GM12878 (cell line): ENCODE measurements around the gene FCAMR. TPM values are rescaled to one million over a fixed set of nuclear protein-coding genes. Genes with fewer than 3 reads are reported as not detected.

ENCODE experiments used
- ATF7 ChIP-seq: fragments of 450-650 bp; IDR thresholded peaks from 2 replicates; pipeline ENCODE4 v1.6.1; 2016; ENCODE audit warnings: low read depth, mild to moderate bottlenecking
- BHLHE40 ChIP-seq, 2 experiments: fragments of 450-650 bp in 1 of 2; IDR thresholded peaks; 2 replicates each; pipeline ENCODE4 v1.6.1; 2011 to 2017; ENCODE audit warnings: low read depth in 2 of 2, borderline replicate concordance in 1 of 2, improper control_type of control experiment in 1 of 2, low read length in 1 of 2, mild to moderate bottlenecking in 1 of 2
- CBX5 ChIP-seq: sonication (generic); IDR thresholded peaks from 2 replicates; pipeline ENCODE4 v1.6.1; 2016; ENCODE audit warnings: low read depth, moderate library complexity, mild to moderate bottlenecking, inconsistent platforms
- CHD2 ChIP-seq: IDR thresholded peaks from 2 replicates; pipeline ENCODE4 v1.6.1; 2011; ENCODE audit warnings: low read depth, low read length, improper control_type of control experiment, borderline replicate concordance
- CHD4 ChIP-seq: fragments of 200-600 bp; sonication (generic); IDR thresholded peaks from 2 replicates; pipeline ENCODE4 v1.6.1; 2016; ENCODE audit warnings: mild to moderate bottlenecking
- CREM ChIP-seq: IDR thresholded peaks from 2 replicates; pipeline ENCODE4 v1.6.1; 2014; ENCODE audit warnings: antibody characterized with exemption, low read depth
- DPF2 ChIP-seq: fragments of 450-650 bp; IDR thresholded peaks from 2 replicates; pipeline ENCODE4 v1.6.1; 2017; ENCODE audit warnings: mild to moderate bottlenecking
- IKZF1 ChIP-seq: fragments of 450-650 bp; conservative IDR thresholded peaks from 2 replicates; pipeline ENCODE4 v1.6.1; 2017; ENCODE audit warnings: antibody characterized with exemption, mild to moderate bottlenecking
- IKZF2 ChIP-seq, 2 experiments: fragments of 450-650 bp; IDR thresholded peaks; 2 replicates each; pipeline ENCODE4 v1.6.1; 2017; ENCODE audit warnings: mild to moderate bottlenecking in 2 of 2, moderate library complexity in 2 of 2
- IRF4 ChIP-seq: IDR thresholded peaks from 2 replicates; pipeline ENCODE4 v1.6.1; 2011; ENCODE audit warnings: low read depth, low read length
- KLF5 ChIP-seq: fragments of 450-650 bp; IDR thresholded peaks from 2 replicates; pipeline ENCODE4 v1.6.1; 2014; ENCODE audit warnings: mild to moderate bottlenecking; ENCODE audit not compliant: partially characterized antibody
- MTA2 ChIP-seq: fragments of 450-650 bp; IDR thresholded peaks from 2 replicates; pipeline ENCODE4 v1.6.1; 2016; ENCODE audit warnings: low read depth, mild to moderate bottlenecking, moderate library complexity
- NFIC ChIP-seq: IDR thresholded peaks from 2 replicates; pipeline ENCODE4 v1.6.1; 2012; ENCODE audit warnings: low read depth, mild to moderate bottlenecking, inconsistent platforms, low read length, moderate library complexity
- RAD21 ChIP-seq: IDR thresholded peaks from 2 replicates; pipeline ENCODE4 v1.6.1; 2011; ENCODE audit warnings: mild to moderate bottlenecking, low read depth, low read length, moderate library complexity; ENCODE audit not compliant: insufficient read depth
- RELA ChIP-seq: fragments of 450-650 bp; IDR thresholded peaks from 2 replicates; pipeline ENCODE4 v1.8.0; 2014; ENCODE audit warnings: borderline replicate concordance; ENCODE audit not compliant: partially characterized antibody
- TBL1XR1 ChIP-seq: IDR thresholded peaks from 2 replicates; pipeline ENCODE4 v1.6.1; 2012; ENCODE audit warnings: low read depth, low read length, improper control_type of control experiment
- polyA plus RNA-seq, 11 experiments: library from polyadenylated mRNA; depleted of rRNA in 4 of 11; unstranded in 6 of 11; stranded (reverse) in 5 of 11; fragments of >200 nt; fragmentation: Nextera tagmentation in 4 of 11; fragmentation: Illumina TruSeq in 1 of 11; extraction: Ambion mirVana in 4 of 11; extraction: Trizol in 1 of 11; gene quantifications; 1 replicate in 1 of 11; 2 replicates in 10 of 11; pipeline versions ENCODE4 v1.2.1 to v1.2.3, GENCODE V29; 2011 to 2016; ENCODE audit warnings: inconsistent platforms in 2 of 11, missing spikeins in 2 of 11, low read depth in 1 of 11
- total RNA-seq, 4 experiments: library from RNA; depleted of rRNA in 3 of 4; stranded (reverse); fragments of >200 nt in 3 of 4; fragmentation: Illumina TruSeq in 1 of 4; extraction: Trizol in 1 of 4; gene quantifications; 2 replicates each; pipeline versions ENCODE4 v1.2.1 to v1.2.3, GENCODE V29; 2013 to 2021
- TF ChIP-seq, protein P1 (sequence below): IDR thresholded peaks from 2 replicates; pipeline ENCODE4 v1.6.1; 2011; ENCODE audit warnings: low read depth, mild to moderate bottlenecking, low read length, moderate library complexity, borderline replicate concordance; ENCODE audit errors: extremely low read depth
- TF ChIP-seq, protein P2 (sequence below): IDR thresholded peaks from 2 replicates; pipeline ENCODE4 v1.6.1; 2011; ENCODE audit warnings: borderline replicate concordance, low read depth, mild to moderate bottlenecking, moderate library complexity, mixed read lengths, low read length; ENCODE audit not compliant: insufficient read depth; ENCODE audit errors: extremely low read length
- TF ChIP-seq, protein P3 (sequence below): fragments of 450-650 bp; IDR thresholded peaks from 2 replicates; pipeline ENCODE4 v1.6.1; 2016; ENCODE audit warnings: mild to moderate bottlenecking
- TF ChIP-seq, protein P4 (sequence below): fragments of 450-650 bp; IDR thresholded peaks from 2 replicates; pipeline ENCODE4 v1.6.1; 2014; ENCODE audit warnings: mild to moderate bottlenecking
- TF ChIP-seq, protein P5 (sequence below): fragments of 450-650 bp; IDR thresholded peaks from 2 replicates; pipeline ENCODE4 v1.6.1; 2018; ENCODE audit warnings: mild to moderate bottlenecking, low read depth, moderate library complexity; ENCODE audit not compliant: partially characterized antibody

Gene FCAMR
- total and polyA plus RNA-seq, 10 of the 15 experiments (the other 5 are each of a cell fraction or from before 2014, with no cell fraction given), result 0.04 to 0.15 (median 0.06) TPM; not detected in 3

DNA sequence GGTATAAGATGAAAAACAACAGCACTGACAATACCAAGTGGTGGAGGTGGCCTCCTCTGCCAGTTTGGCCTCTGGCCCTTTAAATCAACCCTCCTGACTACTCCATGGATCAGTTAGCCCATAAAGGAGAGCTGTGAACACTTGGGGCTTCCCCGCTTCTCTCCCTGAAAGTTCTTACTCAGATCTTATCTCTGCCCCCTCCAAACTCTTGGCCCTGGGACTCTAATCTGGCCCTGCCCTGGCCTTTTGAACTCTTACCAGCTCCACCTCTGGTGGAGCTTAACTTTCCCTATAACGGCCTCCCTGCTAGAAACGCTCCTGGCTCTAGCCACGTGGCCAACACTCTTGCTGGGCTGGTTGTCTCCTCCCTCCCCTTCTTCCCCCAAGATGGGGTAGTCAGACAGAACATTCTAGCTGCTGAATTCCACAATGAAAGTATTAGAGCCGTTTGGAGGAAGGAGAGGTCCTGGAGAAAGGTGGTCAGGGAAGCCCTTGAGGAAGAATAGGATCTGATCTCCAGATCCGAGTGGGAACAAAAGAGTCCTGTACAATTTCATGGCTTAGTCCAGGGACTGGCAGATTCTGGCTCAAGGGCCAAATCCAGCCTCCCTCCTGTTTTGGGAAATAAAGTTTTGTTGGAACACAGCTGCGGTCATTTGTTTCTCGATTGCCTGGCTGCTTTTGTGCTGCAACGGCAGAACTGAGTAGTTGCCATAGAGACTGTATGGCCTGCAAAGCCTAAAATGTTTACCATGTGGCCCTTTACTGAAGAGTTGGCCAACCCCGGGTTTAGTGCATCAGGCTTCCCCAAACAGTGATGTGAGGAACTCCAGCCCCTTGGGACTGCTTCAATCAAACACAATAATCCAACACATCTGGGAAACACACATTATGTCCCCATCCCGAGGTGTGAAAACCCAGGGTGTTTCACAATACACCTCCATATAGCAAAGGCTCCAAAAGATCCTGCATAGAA, 14.5 kb downstream of the FCAMR start (continued):
- peak; percentile 49 to 57; a peak in 3 of 4 replicates for TF ChIP-seq IKZF2 (IDR thresholded peaks at IDR 0.05)
- TF ChIP-seq DPF2, result 0 out of 2 replicates have a peak, but pooled peaks have one; percentile 36
- TF ChIP-seq RAD21, result 0 out of 2 replicates have a peak, but pooled peaks have one; percentile 2
- TF ChIP-seq, protein P1, sequence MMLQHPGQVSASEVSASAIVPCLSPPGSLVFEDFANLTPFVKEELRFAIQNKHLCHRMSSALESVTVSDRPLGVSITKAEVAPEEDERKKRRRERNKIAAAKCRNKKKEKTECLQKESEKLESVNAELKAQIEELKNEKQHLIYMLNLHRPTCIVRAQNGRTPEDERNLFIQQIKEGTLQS, result 0 out of 2 replicates have a peak, but pooled peaks have one; percentile 25
- TF ChIP-seq, protein P2, sequence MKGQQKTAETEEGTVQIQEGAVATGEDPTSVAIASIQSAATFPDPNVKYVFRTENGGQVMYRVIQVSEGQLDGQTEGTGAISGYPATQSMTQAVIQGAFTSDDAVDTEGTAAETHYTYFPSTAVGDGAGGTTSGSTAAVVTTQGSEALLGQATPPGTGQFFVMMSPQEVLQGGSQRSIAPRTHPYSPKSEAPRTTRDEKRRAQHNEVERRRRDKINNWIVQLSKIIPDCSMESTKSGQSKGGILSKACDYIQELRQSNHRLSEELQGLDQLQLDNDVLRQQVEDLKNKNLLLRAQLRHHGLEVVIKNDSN, result peak; percentile 42
- TF ChIP-seq TBL1XR1, result no peak
- TF ChIP-seq BHLHE40 (IDR thresholded peaks at IDR 0.05; ENCODE audit: borderline replicate concordance in 1 of 2, low read depth in 2 of 2, low read length in 1 of 2), result no peak
- TF ChIP-seq, protein P3, sequence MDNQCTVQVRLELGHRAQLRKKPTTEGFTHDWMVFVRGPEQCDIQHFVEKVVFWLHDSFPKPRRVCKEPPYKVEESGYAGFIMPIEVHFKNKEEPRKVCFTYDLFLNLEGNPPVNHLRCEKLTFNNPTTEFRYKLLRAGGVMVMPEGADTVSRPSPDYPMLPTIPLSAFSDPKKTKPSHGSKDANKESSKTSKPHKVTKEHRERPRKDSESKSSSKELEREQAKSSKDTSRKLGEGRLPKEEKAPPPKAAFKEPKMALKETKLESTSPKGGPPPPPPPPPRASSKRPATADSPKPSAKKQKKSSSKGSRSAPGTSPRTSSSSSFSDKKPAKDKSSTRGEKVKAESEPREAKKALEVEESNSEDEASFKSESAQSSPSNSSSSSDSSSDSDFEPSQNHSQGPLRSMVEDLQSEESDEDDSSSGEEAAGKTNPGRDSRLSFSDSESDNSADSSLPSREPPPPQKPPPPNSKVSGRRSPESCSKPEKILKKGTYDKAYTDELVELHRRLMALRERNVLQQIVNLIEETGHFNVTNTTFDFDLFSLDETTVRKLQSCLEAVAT, result peak; percentile 45; the same call in 1 of the 2 replicates
- TF ChIP-seq RELA, result peak; percentile 65
- peak; percentile 50; the same call in 1 of the 2 replicates for TF ChIP-seq NFIC
- TF ChIP-seq IRF4, result no peak
- no peak for TF ChIP-seq ATF7
- no peak for TF ChIP-seq CBX5
- TF ChIP-seq KLF5, result no peak
- TF ChIP-seq, protein P4, sequence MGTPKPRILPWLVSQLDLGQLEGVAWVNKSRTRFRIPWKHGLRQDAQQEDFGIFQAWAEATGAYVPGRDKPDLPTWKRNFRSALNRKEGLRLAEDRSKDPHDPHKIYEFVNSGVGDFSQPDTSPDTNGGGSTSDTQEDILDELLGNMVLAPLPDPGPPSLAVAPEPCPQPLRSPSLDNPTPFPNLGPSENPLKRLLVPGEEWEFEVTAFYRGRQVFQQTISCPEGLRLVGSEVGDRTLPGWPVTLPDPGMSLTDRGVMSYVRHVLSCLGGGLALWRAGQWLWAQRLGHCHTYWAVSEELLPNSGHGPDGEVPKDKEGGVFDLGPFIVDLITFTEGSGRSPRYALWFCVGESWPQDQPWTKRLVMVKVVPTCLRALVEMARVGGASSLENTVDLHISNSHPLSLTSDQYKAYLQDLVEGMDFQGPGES, result no peak
- TF ChIP-seq, protein P5, sequence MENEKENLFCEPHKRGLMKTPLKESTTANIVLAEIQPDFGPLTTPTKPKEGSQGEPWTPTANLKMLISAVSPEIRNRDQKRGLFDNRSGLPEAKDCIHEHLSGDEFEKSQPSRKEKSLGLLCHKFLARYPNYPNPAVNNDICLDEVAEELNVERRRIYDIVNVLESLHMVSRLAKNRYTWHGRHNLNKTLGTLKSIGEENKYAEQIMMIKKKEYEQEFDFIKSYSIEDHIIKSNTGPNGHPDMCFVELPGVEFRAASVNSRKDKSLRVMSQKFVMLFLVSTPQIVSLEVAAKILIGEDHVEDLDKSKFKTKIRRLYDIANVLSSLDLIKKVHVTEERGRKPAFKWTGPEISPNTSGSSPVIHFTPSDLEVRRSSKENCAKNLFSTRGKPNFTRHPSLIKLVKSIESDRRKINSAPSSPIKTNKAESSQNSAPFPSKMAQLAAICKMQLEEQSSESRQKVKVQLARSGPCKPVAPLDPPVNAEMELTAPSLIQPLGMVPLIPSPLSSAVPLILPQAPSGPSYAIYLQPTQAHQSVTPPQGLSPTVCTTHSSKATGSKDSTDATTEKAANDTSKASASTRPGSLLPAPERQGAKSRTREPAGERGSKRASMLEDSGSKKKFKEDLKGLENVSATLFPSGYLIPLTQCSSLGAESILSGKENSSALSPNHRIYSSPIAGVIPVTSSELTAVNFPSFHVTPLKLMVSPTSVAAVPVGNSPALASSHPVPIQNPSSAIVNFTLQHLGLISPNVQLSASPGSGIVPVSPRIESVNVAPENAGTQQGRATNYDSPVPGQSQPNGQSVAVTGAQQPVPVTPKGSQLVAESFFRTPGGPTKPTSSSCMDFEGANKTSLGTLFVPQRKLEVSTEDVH, result no peak
- peak; percentile 52; the same call in 1 of the 2 replicates for TF ChIP-seq CREM
- no peak for TF ChIP-seq CHD2
- TF ChIP-seq MTA2, result 0 out of 2 replicates have a peak, but pooled peaks have one; percentile 16
- TF ChIP-seq IKZF1, result peak; percentile 50; the same call in 1 of the 2 replicates
- TF ChIP-seq CHD4, result no peak
